IMR-90 (cell line): ENCODE data around the gene CD44. TPM values are rescaled to one million over a fixed set of nuclear protein-coding genes. Genes with fewer than 3 reads are reported as not detected.

ENCODE experiments used
- ATAC-seq: fragments of 200-7000 bp; cut with Tn5 transposase; 2 replicates; pipeline ENCODE4 v1.9.1; 2020; ENCODE audit warnings: low read depth, mild to moderate bottlenecking, moderate library complexity
- BruUV-seq: library from RNA; stranded (reverse); fragments of 400-500 nt; replicated peaks from 2 replicates; lab custom pipeline; 2021; lab: Mats Ljungman, UMichigan
- CTCF ChIA-PET: fragments of 300-600 bp; formaldehyde crosslinking; extraction: SDS; loops from one replicate; lab custom pipeline; 2021; ENCODE audit warnings: antibody characterized with exemption; lab: Yijun Ruan, JAX
- POLR2A ChIA-PET: fragments of 300-600 bp; sonication (Branson Sonifier 250); formaldehyde crosslinking; loops from one replicate; lab custom pipeline; 2022; ENCODE audit warnings: antibody characterized with exemption; ENCODE audit not compliant: unreplicated experiment; lab: Charles Lee
- DNase-seq: peaks from one replicate; pipeline ENCODE4 v3.0.0; 2013
- H2AFZ ChIP-seq: replicated peaks from 2 replicates; pipeline ENCODE3; 2013; ENCODE audit warnings: low read length, mild to moderate bottlenecking; ENCODE audit not compliant: poor library complexity
- H2AK5ac ChIP-seq: 2 replicates; pipeline ENCODE4 v1.6.1; 2013; ENCODE audit warnings: low read depth, low read length, inconsistent platforms
- H2AK9ac ChIP-seq: replicated peaks from 2 replicates; pipeline ENCODE3; 2013; ENCODE audit warnings: mild to moderate bottlenecking, low read depth, low read length, moderate library complexity; ENCODE audit not compliant: poor library complexity
- H2BK120ac ChIP-seq: 2 replicates; pipeline ENCODE4 v1.6.1; 2013; ENCODE audit warnings: low read depth, low read length, inconsistent platforms
- H2BK15ac ChIP-seq: 3 replicates; pipeline ENCODE4 v1.6.1; 2013; ENCODE audit warnings: low read depth, low read length, inconsistent platforms
- H2BK20ac ChIP-seq: 2 replicates; pipeline ENCODE4 v1.6.1; 2013; ENCODE audit warnings: low read depth, mild to moderate bottlenecking, inconsistent platforms, low read length, moderate library complexity
- H2BK5ac ChIP-seq: 2 replicates; pipeline ENCODE4 v1.6.1; 2013; ENCODE audit warnings: mild to moderate bottlenecking, low read depth, low read length, inconsistent platforms; ENCODE audit not compliant: poor library complexity, severe bottlenecking
- H3K14ac ChIP-seq: replicated peaks from 2 replicates; pipeline ENCODE4 v1.6.1; 2013; ENCODE audit warnings: low read depth, low read length, inconsistent platforms
- H3K18ac ChIP-seq: 2 replicates; pipeline ENCODE4 v1.6.1; 2013; ENCODE audit warnings: low read depth, low read length, control low read depth
- H3K23ac ChIP-seq: 2 replicates; pipeline ENCODE4 v1.6.1; 2013; ENCODE audit warnings: low read depth, low read length, inconsistent platforms
- H3K27ac ChIP-seq: 2 replicates; pipeline ENCODE4 v1.5.1; 2013; ENCODE audit warnings: mild to moderate bottlenecking, control low read depth, low read length; ENCODE audit not compliant: insufficient read depth
- H3K27me3 ChIP-seq: 2 replicates; pipeline ENCODE4 v1.6.1; 2013; ENCODE audit warnings: low read length; ENCODE audit not compliant: control insufficient read depth, insufficient read depth
- H3K36me3 ChIP-seq: 2 replicates; pipeline ENCODE4 v1.6.1; 2013; ENCODE audit warnings: low read length, mixed read lengths; ENCODE audit not compliant: control insufficient read depth, insufficient read depth
- H3K4ac ChIP-seq: 2 replicates; pipeline ENCODE4 v1.6.1; 2013; ENCODE audit warnings: low read depth, low read length, inconsistent platforms
- H3K4me1 ChIP-seq: 2 replicates; pipeline ENCODE4 v1.6.1; 2013; ENCODE audit warnings: low read length, mixed read lengths; ENCODE audit not compliant: control insufficient read depth, insufficient read depth
- H3K4me2 ChIP-seq: 2 replicates; pipeline ENCODE4 v1.6.1; 2013; ENCODE audit warnings: low read depth, mild to moderate bottlenecking, control low read depth, low read length, moderate library complexity
- H3K4me3 ChIP-seq: 2 replicates; pipeline ENCODE4 v1.5.1; 2013; ENCODE audit warnings: low read depth, mild to moderate bottlenecking, control low read depth, low read length, moderate library complexity; ENCODE audit not compliant: insufficient read depth
- H3K56ac ChIP-seq: 2 replicates; pipeline ENCODE4 v1.6.1; 2013; ENCODE audit warnings: low read length, inconsistent platforms; ENCODE audit not compliant: insufficient read depth; ENCODE audit errors: extremely low read depth
- H3K79me1 ChIP-seq, 2 experiments: 2 replicates each; pipeline ENCODE4 v1.6.1; 2013; ENCODE audit warnings: low read length in 2 of 2, inconsistent platforms in 1 of 2, low read depth in 1 of 2
- H3K9ac ChIP-seq: 2 replicates; pipeline ENCODE4 v1.6.1; 2013; ENCODE audit warnings: low read depth, low read length, control low read depth
- H3K9me1 ChIP-seq: 2 replicates; pipeline ENCODE4 v1.6.1; 2013; ENCODE audit warnings: low read length, inconsistent platforms; ENCODE audit not compliant: insufficient read depth
- H3K9me3 ChIP-seq: 2 replicates; pipeline ENCODE4 v1.6.1; 2013; ENCODE audit warnings: low read length; ENCODE audit not compliant: control insufficient read depth, insufficient read depth
- H4K20me1 ChIP-seq: 2 replicates; pipeline ENCODE4 v1.6.1; 2013; ENCODE audit warnings: low read length, inconsistent platforms; ENCODE audit not compliant: insufficient read depth
- H4K5ac ChIP-seq: 2 replicates; pipeline ENCODE4 v1.6.1; 2013; ENCODE audit warnings: mild to moderate bottlenecking, low read depth, low read length, control low read depth
- H4K8ac ChIP-seq, 2 experiments: 2 replicates each; pipeline ENCODE4 v1.6.1; 2013; ENCODE audit warnings: low read depth in 2 of 2, low read length in 2 of 2, control low read depth in 1 of 2, inconsistent platforms in 1 of 2
- H4K91ac ChIP-seq: 2 replicates; pipeline ENCODE4 v1.6.1; 2013; ENCODE audit warnings: low read depth, low read length, inconsistent platforms; ENCODE audit not compliant: insufficient read depth
- CHD1 ChIP-seq: IDR thresholded peaks from 2 replicates; pipeline ENCODE4 v1.6.1; 2012; ENCODE audit warnings: low read depth, low read length, improper control_type of control experiment
- RCOR1 ChIP-seq: IDR thresholded peaks from 2 replicates; pipeline ENCODE4 v1.6.1; 2012; ENCODE audit warnings: mild to moderate bottlenecking, low read length, improper control_type of control experiment; ENCODE audit not compliant: insufficient replicate concordance
- SMC3 ChIP-seq: fragments of 150-350 bp; IDR thresholded peaks from 2 replicates; pipeline ENCODE4 v1.6.1; 2016; ENCODE audit warnings: low read depth, mild to moderate bottlenecking, antibody characterized with exemption, low read length, moderate library complexity
- WGBS, 2 experiments: methylation state at CpG; one replicate each; pipeline versions ENCODE4 v1.1.5 to v1.1.7; 2013; ENCODE audit warnings: missing lambda C conversion rate in 2 of 2; ENCODE audit not compliant: insufficient read length in 1 of 2; ENCODE audit errors: extremely low coverage in 2 of 2; 5-methylcytosine and 5-hydroxymethylcytosine counted together
- dilution Hi-C: fragments of 300-500 bp; cut with HindIII; formaldehyde crosslinking; loops from one replicate; pipeline ENCODE4 v1.14.3; 2018; ENCODE audit warnings: low sequenced_read_pairs; ENCODE audit not compliant: unreplicated experiment
- in situ Hi-C: fragments of 300-500 bp; cut with MboI; formaldehyde crosslinking; loops from 3 replicates; pipeline ENCODE4 v1.14.3; 2019; ENCODE audit warnings: low sequenced_read_pairs, inconsistent platforms, mixed read lengths
- intact Hi-C: fragments of 100-400 bp; cut with micrococcal nuclease; formaldehyde crosslinking; loops from 2 replicates; pipeline ENCODE4 v1.10.0; 2022
- polyA plus RNA-seq, 3 experiments: library from polyadenylated mRNA; depleted of rRNA; stranded (reverse); fragments of >200 nt; gene quantifications; 2 replicates each; pipeline ENCODE4 v1.2.3, GENCODE V29; 2012; ENCODE audit warnings: low replicate concordance in 1 of 3
- total RNA-seq: library from RNA; depleted of rRNA; stranded (reverse); fragments of >200 nt; gene quantifications from 2 replicates; pipeline ENCODE4 v1.2.3, GENCODE V29; 2012

Gene CD44
- total and polyA plus RNA-seq, 2 of the 4 experiments (the other 2 are of a cell fraction): 357 to 947 TPM

DNA sequence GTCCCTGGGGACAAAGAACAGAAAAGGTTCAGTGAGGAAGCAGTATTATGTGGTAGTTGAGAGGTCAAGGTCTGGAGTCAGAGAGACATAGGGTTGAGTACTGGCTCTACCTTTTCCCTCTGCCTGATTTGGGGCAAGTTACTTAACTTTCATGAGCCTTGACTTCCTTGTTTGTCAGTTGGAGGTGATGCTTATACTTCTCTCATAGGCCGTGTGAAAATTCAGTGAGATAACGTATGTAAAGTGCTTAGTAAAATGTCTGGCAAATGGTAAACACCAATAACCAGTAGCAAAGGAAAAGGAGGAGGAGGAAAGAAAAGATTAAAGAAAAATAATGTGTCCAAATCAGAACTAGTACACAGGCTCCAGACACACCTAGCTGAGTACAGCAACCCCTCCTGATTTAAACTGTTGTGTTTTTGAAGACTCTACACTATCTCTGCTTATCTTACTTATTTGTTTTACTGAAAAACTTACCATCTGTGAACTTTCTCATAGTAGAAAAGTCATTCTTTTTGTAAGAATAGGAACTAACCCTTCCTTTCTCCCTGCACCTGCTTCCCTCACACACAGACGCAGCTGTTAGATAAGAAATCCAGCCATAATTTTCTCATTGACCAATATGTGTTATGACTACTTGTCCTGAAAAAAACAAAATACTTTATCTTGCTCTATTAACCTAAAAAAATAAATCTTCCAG is 126.9 kb downstream of the CD44 start:
- ATAC-seq: no peak
- Histone ChIP-seq H2BK20ac (peak overlapping the region; percentile 17; the same call in 1 of the 2 replicates), H4K8ac (no peak overlapping the region), H3K27me3 (no peaks in the 10 kb centered on the region), H2BK15ac (peak overlapping the region; percentile 77; the same call in 2 of the 3 replicates), H3K4ac (0 out of 2 replicates have a peak overlapping the region, but pooled peaks have one; percentile 4), H3K36me3 (no peaks in the 10 kb centered on the region), H2BK5ac (no peak overlapping the region), H3K79me1 (peaks cover 0 to 3% of the 10 kb centered on the region in 2 experiments; a peak in 2 of 4 replicates), H3K14ac (no peak overlapping the region), H3K9me1 (peaks cover 6% of the 10 kb centered on the region; the same call in 1 of the 2 replicates), H3K4me2 (no peak overlapping the region), H3K4me3 (no peak overlapping the region), H2BK120ac (0 out of 2 replicates have a peak overlapping the region, but pooled peaks have one; percentile 14), H2AFZ (no peak overlapping the region), H3K23ac (peak overlapping the region; percentile 13; the same call in 1 of the 2 replicates), H3K9ac (no peak overlapping the region), H3K18ac (no peak overlapping the region), H4K5ac (no peak overlapping the region), H3K27ac (no peak overlapping the region), H4K20me1 (no peaks in the 10 kb centered on the region), H2AK9ac (no peak overlapping the region), H3K56ac (no peak overlapping the region), H3K9me3 (no peaks in the 10 kb centered on the region), H4K91ac (no peak overlapping the region), H2AK5ac (no peak overlapping the region), H3K4me1 (peaks cover 6% of the 10 kb centered on the region)
- in situ Hi-C loops: no loop called here
- intact Hi-C loops: no loop called here
- dilution Hi-C loops: no loop called here
- ChIA-PET CTCF (interaction anchor here (1.5 kb wide), 1 partner anchor 21 kb away, joined by 5 read pairs; no protein-coding TSS in a partner anchor), POLR2A (no interaction called here)
- BruUV-seq: no TSS peak
- WGBS, 2 experiments: no CpG with 5 or more reads among the region's 3 CpGs
- TF ChIP-seq RCOR1 (no peak), CHD1 (no peak), SMC3 (no peak)
- DNase-seq: no peak
